Erythroblast (primary cell): Measurements from ENCODE around the gene ANHX.

Source experiments
- GATA1 ChIP-seq: IDR thresholded peaks from 2 replicates; pipeline ENCODE4 v1.6.1; 2011; ENCODE audit warnings: low read depth, mild to moderate bottlenecking, control low read depth, low read length, moderate library complexity
- POLR2A ChIP-seq: IDR thresholded peaks from 2 replicates; pipeline ENCODE4 v1.6.1; 2011; ENCODE audit warnings: mild to moderate bottlenecking, low read length

- TF ChIP-seq POLR2A: no peak
- TF ChIP-seq GATA1: no peak
These were observed 29.3 kb downstream of the ANHX start for GRCh38 chr12:133206390-133206789.
